ENCODE measurements around the gene TULP3.

TULP3 gene

DNA sequence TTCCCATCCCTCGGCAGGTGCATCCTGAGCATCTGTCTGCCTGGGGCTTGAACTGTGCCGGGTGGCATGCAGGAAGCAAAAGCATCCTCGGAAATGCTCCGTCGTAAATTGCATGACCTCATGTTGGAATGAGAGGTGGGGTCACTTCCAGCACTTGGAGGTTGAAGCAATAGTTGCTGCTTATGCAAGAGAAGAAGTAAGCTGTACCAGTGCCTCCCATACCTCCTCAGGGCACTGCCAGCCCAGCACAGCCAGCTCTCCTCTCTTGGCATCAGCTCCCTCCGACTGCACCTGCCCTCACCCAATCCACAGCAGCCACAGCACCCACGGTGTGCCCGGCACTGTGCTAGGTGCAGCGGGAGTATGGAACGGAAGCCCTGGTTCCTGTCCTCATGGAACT, 80.1 kb downstream of the TULP3 start:
- DNase-seq (ENCODE audit: low spot score) = no peak

DNA sequence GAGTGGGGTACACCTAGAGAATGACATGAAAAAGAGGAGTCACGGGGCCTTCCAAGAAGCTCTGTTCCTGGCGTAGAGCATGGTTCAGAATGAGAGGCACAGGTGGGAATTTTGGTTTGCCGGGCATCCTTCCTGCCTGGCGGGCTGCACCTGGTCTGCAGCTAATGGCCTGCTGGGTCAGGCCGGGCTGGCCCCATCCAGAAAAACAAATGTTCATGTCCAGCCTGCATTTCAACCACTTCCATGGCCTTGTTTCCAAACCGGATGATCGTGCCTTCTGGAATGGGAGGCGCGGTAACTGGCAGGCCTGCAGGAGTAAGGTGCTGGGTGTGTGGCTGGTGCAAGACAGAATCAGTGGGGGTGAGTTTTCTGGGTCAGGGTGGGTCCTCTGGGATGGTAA, 82.9 kb downstream of the TULP3 start:
- no peak for DNase-seq (ENCODE audit: low spot score)

DNA sequence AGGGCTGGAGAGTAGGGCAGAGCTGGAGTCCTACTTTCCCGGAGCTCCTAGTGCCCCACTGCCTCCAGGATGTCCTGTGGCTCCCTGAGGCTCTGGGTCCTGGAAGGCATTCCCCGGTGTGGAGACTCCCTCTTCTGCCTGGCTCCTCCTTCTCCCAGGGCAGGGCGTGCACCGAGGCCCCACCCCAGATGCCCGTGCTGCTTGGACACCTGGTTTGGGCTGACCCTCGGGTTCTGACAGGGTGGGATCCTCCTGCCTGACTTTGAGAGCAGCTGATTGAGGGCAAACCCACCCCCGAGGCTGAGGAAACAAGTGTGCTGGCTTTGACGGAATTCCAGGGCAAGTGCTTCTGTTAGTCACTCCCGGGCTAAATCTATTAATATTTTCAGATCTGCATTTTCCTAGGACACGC, 83.9 kb downstream of the TULP3 start:
- no peak for DNase-seq (ENCODE audit: low spot score)

DNA sequence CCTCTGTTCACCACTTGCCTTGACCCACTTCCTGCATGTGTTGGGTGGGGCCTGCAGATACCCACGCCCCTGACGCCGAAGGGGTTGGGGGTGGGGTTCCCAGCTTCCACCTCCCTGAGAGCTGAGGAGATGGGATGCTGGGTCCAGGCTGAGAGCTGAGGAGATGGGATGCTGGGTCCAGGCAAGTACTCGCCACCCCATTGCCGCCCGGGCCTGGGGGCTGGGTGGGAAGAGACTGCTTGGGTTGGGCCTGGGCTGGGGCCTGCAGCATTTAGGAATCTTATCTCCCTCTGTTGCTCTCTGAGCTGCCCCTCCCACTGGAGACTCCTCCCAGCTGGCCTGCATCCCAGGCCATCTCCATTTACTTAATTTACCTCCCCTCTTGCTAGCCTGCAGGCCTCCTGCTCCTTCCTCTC, 85.9 kb downstream of the TULP3 start:
- no peak for DNase-seq (ENCODE audit: low spot score)

DNA sequence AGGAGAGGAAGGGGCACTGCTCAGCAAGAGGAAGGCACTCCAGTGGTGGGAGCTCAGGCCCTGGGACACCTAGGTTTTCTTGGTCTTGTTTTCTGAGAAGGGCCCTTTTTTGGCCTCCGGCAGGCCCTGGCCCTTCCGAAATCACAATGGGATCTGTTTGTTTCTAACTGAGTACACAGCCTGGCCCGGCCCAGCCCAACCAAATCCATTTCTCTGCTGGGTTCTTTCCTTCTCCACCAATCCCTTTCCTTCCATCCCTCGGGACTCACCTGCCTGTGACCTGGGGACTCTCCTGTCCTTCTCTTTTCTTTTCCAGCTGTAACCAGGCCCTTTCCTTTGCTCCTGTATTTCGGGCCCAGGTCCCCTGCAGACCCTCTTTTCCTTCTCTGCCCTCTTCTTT, 87.1 kb downstream of the TULP3 start:
- no peak for DNase-seq (ENCODE audit: low spot score)

DNA sequence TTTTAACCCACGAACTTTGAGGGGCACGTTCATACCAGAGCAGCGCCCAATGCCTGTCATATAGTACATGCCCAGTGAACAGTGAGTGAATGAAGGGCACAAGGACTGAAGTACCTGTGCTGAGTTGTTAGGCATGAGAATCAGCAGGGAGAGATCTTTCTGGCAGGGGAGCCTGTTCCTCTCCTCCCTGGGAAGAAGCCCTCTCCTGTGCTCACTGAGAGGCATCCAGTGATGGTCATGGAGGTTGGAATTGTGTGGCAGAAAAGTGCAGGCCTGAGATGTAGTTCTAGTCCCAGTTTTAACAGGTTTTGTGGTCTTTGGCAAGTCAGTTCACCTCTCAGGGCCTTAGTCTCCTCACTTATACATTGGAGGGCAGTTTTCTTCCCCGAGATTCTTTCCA, 89.1 kb downstream of the TULP3 start:
- no peak for DNase-seq (ENCODE audit: low spot score)

DNA sequence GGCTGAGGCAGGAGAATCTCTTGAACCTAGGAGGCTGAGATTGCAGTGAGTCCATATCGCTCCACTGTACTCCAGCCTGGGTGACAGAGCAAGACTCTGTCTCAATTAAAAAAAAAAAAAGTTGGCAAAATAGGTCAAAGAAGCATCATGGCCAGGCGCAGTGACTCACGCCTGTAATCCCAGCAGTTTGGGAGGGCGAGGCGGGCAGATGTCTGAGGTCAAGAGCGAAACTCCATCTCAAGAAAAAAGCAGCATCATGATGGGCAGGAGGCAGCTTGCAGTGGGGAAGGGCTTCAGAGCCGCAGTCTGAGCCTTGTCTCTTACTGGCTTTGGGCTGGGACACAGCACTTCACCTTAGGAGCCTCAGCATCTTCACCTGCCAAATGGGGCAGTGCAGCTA, 89.9 kb downstream of the TULP3 start:
- DNase-seq (ENCODE audit: low spot score) = no peak

DNA sequence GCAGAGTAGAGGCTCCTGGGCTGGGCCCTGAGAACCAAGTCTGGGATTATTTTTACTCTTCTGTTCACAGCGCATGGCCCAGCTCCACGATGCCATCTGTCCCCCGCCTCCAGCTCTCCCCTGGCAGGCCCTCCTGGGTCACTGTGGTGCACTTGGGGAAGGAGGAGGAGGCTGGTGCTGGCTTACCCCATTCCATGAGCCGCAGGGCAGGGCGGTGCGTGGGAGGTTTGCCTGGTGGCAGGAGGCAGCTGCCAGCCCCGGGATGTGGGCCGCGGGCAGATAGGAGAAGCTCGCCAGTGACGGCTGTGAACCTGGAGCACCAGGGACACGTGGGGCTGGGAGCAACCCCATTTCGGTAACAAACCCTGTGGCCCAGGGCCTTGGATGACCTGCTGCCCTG, 91.7 kb downstream of the TULP3 start:
- DNase-seq (ENCODE audit: low spot score) = no peak

DNA sequence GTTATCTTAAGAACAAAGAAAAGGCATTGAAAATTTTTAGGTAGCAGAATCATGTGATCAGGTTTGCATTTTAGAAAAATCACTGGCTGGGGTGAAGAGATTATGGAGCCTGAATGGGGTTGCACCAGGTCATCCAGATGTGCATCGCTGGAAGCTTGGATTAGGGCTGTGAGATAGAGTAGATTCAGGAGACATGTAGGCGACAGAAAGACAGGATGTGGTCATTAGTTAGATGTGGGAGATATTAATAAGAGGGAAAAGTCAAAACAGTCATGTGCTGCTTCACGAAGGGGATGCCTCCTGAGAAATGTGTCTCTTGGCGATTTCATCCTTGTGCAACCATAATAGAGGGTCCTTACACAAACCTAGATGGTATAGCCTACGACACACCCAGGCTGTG, 93.6 kb downstream of the TULP3 start:
- no peak for DNase-seq (ENCODE audit: low spot score)

DNA sequence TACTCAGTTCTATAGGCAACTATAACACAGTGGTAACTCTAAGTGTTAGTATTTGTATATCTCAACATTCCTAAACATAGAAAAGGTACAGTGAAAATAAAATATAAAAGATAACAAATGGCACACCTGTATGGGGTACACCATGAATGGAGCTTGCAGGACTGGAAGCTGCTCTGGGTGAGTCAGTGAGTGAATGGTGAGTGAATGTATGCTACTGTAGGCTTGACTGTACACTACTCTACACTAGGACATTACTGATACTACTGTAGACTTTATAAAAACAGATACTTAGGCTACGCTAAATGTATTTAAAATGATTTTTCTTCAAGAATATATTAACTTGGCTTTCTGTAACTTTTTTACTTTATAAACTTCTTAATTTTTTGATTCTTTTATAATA, 94.0 kb downstream of the TULP3 start:
- no peak for DNase-seq (ENCODE audit: low spot score)

DNA sequence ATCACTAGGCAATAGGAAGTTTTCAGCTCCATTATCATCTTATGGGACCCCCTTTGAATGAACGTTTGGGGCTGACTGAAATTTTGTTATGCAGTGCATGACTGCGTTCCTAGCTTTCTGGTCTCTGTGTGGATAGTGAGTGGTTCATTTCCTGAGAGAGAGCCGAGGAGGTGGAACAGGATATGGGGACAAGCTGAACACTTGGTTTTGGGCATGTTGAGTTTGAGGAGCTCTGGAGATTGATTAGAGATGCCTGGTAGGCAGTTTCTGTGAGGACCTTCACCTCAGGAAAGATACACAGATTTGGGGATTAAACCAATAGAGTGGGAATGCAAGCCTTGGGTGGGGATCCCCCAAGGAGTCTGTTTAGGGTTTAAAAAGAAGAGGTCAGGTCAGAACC, 96.2 kb downstream of the TULP3 start:
- DNase-seq (ENCODE audit: low spot score) = no peak

DNA sequence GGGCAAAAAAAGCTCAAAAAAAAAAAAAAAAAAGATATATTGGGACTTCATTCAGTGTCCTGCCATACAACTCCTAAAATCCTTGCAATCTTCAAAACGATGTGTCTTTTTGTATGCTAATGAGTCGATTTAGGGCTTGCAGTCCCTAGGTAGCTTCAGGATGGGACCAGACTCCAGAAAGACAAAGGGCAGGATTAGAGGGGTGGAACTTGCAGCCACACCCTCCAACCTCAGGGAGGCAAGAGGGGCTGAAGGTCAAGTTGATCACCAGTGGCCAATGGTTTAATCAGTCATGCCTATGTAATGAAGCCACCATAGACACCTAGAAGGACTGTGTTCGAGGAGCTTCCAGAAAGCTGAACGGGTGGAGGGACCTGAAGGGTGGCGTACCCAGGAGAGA, 97.8 kb downstream of the TULP3 start:
- no peak for DNase-seq (ENCODE audit: low spot score)
